Naive thymus-derived CD4-positive, alpha-beta T cell (primary cell): Measurements from ENCODE around the gene FRAT1. TPM values are rescaled to one million over a fixed set of nuclear protein-coding genes. Genes with fewer than 3 reads are reported as not detected.
A peak's percentile ranks its signal among the peaks of the same experiment; 100 is the strongest.

Source experiments
- ATAC-seq: fragments of 150-1000 bp; cut with Tn5 transposase; 2 replicates; pipeline ENCODE4 v1.10.0; 2021; ENCODE audit warnings: mild to moderate bottlenecking, moderate library complexity
- CTCF ChIA-PET: fragments of 350-600 bp; sonication (Branson Sonifier 250); formaldehyde crosslinking; loops from one replicate; lab custom pipeline; 2021; ENCODE audit warnings: antibody characterized with exemption; lab: Charles Lee
- POLR2A ChIA-PET: fragments of 350-600 bp; sonication (Branson Sonifier 250); formaldehyde crosslinking; loops from one replicate; lab custom pipeline; 2021; ENCODE audit warnings: antibody characterized with exemption, inconsistent platforms; lab: Charles Lee
- DNase-seq, 9 donors: peaks; one replicate each; pipeline versions ENCODE4 v3.0.0 to v3.0.0-alpha.2; 2020 to 2022; ENCODE audit warnings: mixed read lengths in 1 of 9
- H3K27ac ChIP-seq: one replicate; pipeline ENCODE4 v1.7.0; 2013; ENCODE audit warnings: mild to moderate bottlenecking, low read depth, low read length, moderate library complexity
- H3K27me3 ChIP-seq, 2 donors: one replicate each; pipeline ENCODE4 v1.7.0; 2013; ENCODE audit warnings: low read length in 2 of 2, mild to moderate bottlenecking in 2 of 2, moderate library complexity in 2 of 2; ENCODE audit not compliant: control insufficient read depth in 2 of 2, insufficient read depth in 2 of 2
- H3K36me3 ChIP-seq, 3 experiments: 1 replicate in 2 of 3; 2 replicates in 1 of 3; pipeline ENCODE4 v1.7.0; 2013; ENCODE audit warnings: low read length in 3 of 3, mild to moderate bottlenecking in 3 of 3, moderate library complexity in 1 of 3; ENCODE audit not compliant: insufficient read depth in 3 of 3, control insufficient read depth in 2 of 3
- H3K4me1 ChIP-seq, 2 donors: one replicate each; pipeline ENCODE4 v1.7.0; 2013; ENCODE audit warnings: low read length in 2 of 2, mild to moderate bottlenecking in 2 of 2, moderate library complexity in 1 of 2; ENCODE audit not compliant: control insufficient read depth in 2 of 2, insufficient read depth in 2 of 2
- H3K4me3 ChIP-seq: 2 replicates; pipeline ENCODE4 v1.7.0; 2013; ENCODE audit warnings: mild to moderate bottlenecking, low read length
- H3K9me3 ChIP-seq, 3 experiments: 1 replicate in 2 of 3; 2 replicates in 1 of 3; pipeline ENCODE4 v1.7.0; 2013; ENCODE audit warnings: low read length in 3 of 3; ENCODE audit not compliant: control insufficient read depth in 2 of 3
- H3K27ac Mint-ChIP-seq, 9 donors: one replicate each; pipeline ENCODE4 v1.8.0; 2020 to 2022; ENCODE audit warnings: mixed read lengths in 9 of 9, mild to moderate bottlenecking in 8 of 9, moderate library complexity in 5 of 9, inconsistent platforms in 2 of 9
- H3K27me3 Mint-ChIP-seq, 5 donors: one replicate each; pipeline ENCODE4 v1.8.0; 2021 to 2022; ENCODE audit warnings: mixed read lengths in 5 of 5, mild to moderate bottlenecking in 1 of 5
- H3K36me3 Mint-ChIP-seq, 5 donors: one replicate each; pipeline ENCODE4 v1.8.0; 2020 to 2022; ENCODE audit warnings: mixed read lengths in 5 of 5, mild to moderate bottlenecking in 3 of 5, inconsistent platforms in 1 of 5
- H3K4me1 Mint-ChIP-seq, 7 donors: one replicate each; pipeline ENCODE4 v1.8.0; 2020 to 2022; ENCODE audit warnings: mixed read lengths in 7 of 7, mild to moderate bottlenecking in 3 of 7, inconsistent platforms in 1 of 7
- H3K4me3 Mint-ChIP-seq, 10 donors: one replicate each; pipeline ENCODE4 v1.8.0; 2020 to 2022; ENCODE audit warnings: mild to moderate bottlenecking in 10 of 10, mixed read lengths in 10 of 10, moderate library complexity in 6 of 10, inconsistent platforms in 2 of 10
- H3K9me3 Mint-ChIP-seq, 11 donors: one replicate each; pipeline ENCODE4 v1.8.0; 2020 to 2022; ENCODE audit warnings: mixed read lengths in 11 of 11, mild to moderate bottlenecking in 4 of 11, inconsistent platforms in 1 of 11, moderate library complexity in 1 of 11
- intact Hi-C, 2 donors: fragments of 100-400 bp; cut with micrococcal nuclease; formaldehyde crosslinking; loops; one replicate each; pipeline ENCODE4 v1.15.1; 2023
- polyA plus RNA-seq, 2 donors: library from polyadenylated mRNA; unstranded; fragments of 300-500 nt; fragmentation: Illumina TruSeq; gene quantifications; one replicate each; pipeline ENCODE4 v1.2.3, GENCODE V29; 2021
- total RNA-seq, 6 experiments: library from RNA in 5 of 6; stranded (reverse) in 5 of 6; gene quantifications; 1 replicate in 5 of 6; 2 replicates in 1 of 6; pipeline ENCODE4 v1.2.3 and lab custom pipeline; 2021 to 2026

FRAT1 gene
- total and polyA plus RNA-seq, 7 experiments from 2014 or later, result 4.4 to 41.0 (median 18.9) TPM

- peaks cover 18 to 26% (median 24%) of the 10 kb centered on the region in 7 donors for H3K4me1 Mint-ChIP-seq
- Histone ChIP-seq H3K27ac (peak overlapping the region; percentile 83), H3K4me3 (peak overlapping the region; percentile 88), H3K4me1 (peaks cover 4 to 8% of the 10 kb centered on the region in 2 donors), H3K36me3 (peaks cover 0 to 5% (median 0%) of the 10 kb centered on the region in 3 experiments), H3K27me3 (no peaks in the 10 kb centered on the region), H3K9me3 (no peaks in the 10 kb centered on the region)
- intact Hi-C loops, result loop anchor here (1.0 to 2.0 kb wide), 11 partner anchors 13 to 396 kb away; partner anchors contain the start of genes FRAT1 (in 2 of the 2), FRAT2 (in 2 of the 2), MMS19 (in 2 of the 2) and MORN4 (in 2 of the 2)
- H3K27ac Mint-ChIP-seq, result peak overlapping the region; percentile 32 to 93 (median 86)
- no peak for DNase-seq
- POLR2A ChIA-PET, result interaction anchor here (1.0 to 4.1 kb wide), 3 partner anchors 29 to 60 kb away, joined by 3 to 22 read pairs (median 13); partner anchors contain the start of genes FRAT1 and FRAT2
- peaks cover 0 to 5% (median 3%) of the 10 kb centered on the region in 5 donors for H3K36me3 Mint-ChIP-seq
- peaks cover 0 to 2% (median 0%) of the 10 kb centered on the region in 11 donors for H3K9me3 Mint-ChIP-seq
- ATAC-seq, result no peak
- H3K27me3 Mint-ChIP-seq, result peaks cover 0 to 4% (median 0%) of the 10 kb centered on the region in 5 donors
- CTCF ChIA-PET, result interaction anchor here (0.6 to 1.6 kb wide), 5 partner anchors 13 to 448 kb away, joined by 3 to 5 read pairs (median 3); partner anchors contain the start of genes FRAT1 and RRP12
- H3K4me3 Mint-ChIP-seq, result peak overlapping the region; percentile 83 to 97 (median 95)
These were observed 27.5 kb upstream of the FRAT1 start for GRCh38 chr10:97291357-97292096.

DNA sequence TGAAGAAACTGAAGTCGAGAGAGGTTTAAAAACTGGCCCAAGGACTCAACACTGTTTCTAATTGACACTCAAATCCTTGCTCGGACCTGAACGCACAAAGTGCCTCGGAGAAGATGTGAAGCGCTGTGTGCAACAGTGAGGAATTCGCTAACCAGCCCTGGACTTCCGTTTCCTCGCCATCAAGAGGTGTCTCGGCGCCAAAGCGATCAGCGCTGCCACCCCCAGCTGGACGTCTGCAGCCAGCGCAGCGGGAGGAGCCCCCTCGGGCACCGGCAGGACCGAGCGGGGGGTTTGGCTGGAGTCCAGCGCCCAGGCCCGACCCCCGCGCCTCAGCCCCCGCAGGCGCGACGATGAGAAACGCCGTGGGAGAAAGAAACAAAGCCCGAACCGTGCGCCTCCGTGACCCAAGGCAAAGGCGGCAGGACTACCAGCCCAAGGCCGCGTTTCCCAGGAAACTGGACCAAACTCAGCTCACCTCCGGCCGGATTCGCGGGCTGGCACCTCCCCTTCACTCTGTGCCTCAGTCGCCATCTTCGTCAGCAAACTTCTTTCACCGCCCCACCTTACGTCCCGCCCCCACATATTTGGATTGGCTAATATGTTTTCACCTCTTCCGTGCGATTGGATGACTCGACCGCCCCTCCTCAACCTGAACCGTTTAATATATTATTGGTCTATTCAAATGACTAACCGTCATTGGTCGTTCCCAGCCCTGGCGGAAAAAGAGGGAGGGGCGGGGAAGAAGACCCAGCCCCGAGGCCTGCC lies 26.8 kb upstream of the FRAT1 start, which contains the start of gene ARHGAP19:
Gene ARHGAP19, minus strand, starts transcription at position 541 of the 765 bp plus-strand sequence. Its CDS starts 10 bp downstream, at position 531.
- H3K27me3 ChIP-seq, result no peaks in the 10 kb centered on the region
- Mint-ChIP-seq H3K4me3 (peak within 1 kb of the TSS; percentile 83 to 97 (median 95)), H3K9me3 (peaks cover 0 to 2% (median 0%) of the 10 kb centered on the region in 11 donors), H3K27me3 (peaks cover 0 to 4% (median 0%) of the 10 kb centered on the region in 5 donors), H3K36me3 (peaks cover 0 to 3% (median under 1%) of the 10 kb centered on the region in 5 donors), H3K4me1 (peaks cover 17 to 26% (median 24%) of the 10 kb centered on the region in 7 donors), H3K27ac (peak within 1 kb of the TSS; percentile 32 to 98 (median 92))
- DNase-seq (peak; percentile 65 to 97 (median 95)), ATAC-seq (peak; percentile 100)
- peaks cover 0 to 5% (median 0%) of the 10 kb centered on the region in 3 experiments for H3K36me3 ChIP-seq
- CTCF ChIA-PET, result interaction anchor here (0.7 to 1.6 kb wide), 4 partner anchors 14 to 109 kb away, joined by 3 to 5 read pairs (median 4); partner anchors contain the start of genes FRAT1 and RRP12
- POLR2A ChIA-PET, result interaction anchor here (0.6 to 4.1 kb wide), 4 partner anchors 28 to 128 kb away, joined by 3 to 22 read pairs (median 8); partner anchors contain the start of genes FRAT1 and FRAT2
- H3K4me3 ChIP-seq, result peak within 1 kb of the TSS; percentile 88
- intact Hi-C loops, result loop anchor here (1.0 to 2.0 kb wide), 11 partner anchors 13 to 395 kb away; partner anchors contain the start of genes FRAT1 (in 2 of the 2), FRAT2 (in 2 of the 2), MMS19 (in 2 of the 2) and MORN4 (in 2 of the 2)
- peak within 1 kb of the TSS; percentile 83 for H3K27ac ChIP-seq
- H3K9me3 ChIP-seq, result no peaks in the 10 kb centered on the region
- H3K4me1 ChIP-seq, result peaks cover 4 to 8% of the 10 kb centered on the region in 2 donors

GRCh38 chr10:97292862-97293198 lies 26.2 kb upstream of the FRAT1 start:
- Mint-ChIP-seq H3K27me3 (peaks cover 0 to 6% (median 0%) of the 10 kb centered on the region in 5 donors), H3K4me3 (peak overlapping the region; percentile 83 to 97 (median 95)), H3K9me3 (peaks cover 0 to 2% (median 0%) of the 10 kb centered on the region in 11 donors), H3K4me1 (peaks cover 17 to 26% (median 24%) of the 10 kb centered on the region in 7 donors), H3K36me3 (peaks cover 0 to 5% (median 0%) of the 10 kb centered on the region in 5 donors), H3K27ac (peak overlapping the region; percentile 32 to 98 (median 92))
- Histone ChIP-seq H3K36me3 (peaks cover 0 to 5% (median 0%) of the 10 kb centered on the region in 3 experiments), H3K4me3 (no peak overlapping the region), H3K27ac (no peak overlapping the region), H3K4me1 (peaks cover 4 to 8% of the 10 kb centered on the region in 2 donors), H3K27me3 (no peaks in the 10 kb centered on the region), H3K9me3 (no peaks in the 10 kb centered on the region)
- no peak for ATAC-seq
- intact Hi-C loops, result loop anchor here (1.0 to 2.0 kb wide), 11 partner anchors 14 to 394 kb away; partner anchors contain the start of genes FRAT1 (in 2 of the 2), FRAT2 (in 2 of the 2), MMS19 (in 2 of the 2) and MORN4 (in 2 of the 2)
- CTCF ChIA-PET, result interaction anchor here (1.6 kb wide), 1 partner anchor 26 kb away, joined by 4 read pairs; the partner anchor contains the start of gene FRAT1
- no peak for DNase-seq
- POLR2A ChIA-PET, result interaction anchor here (0.6 to 4.1 kb wide), 3 partner anchors 28 to 128 kb away, joined by 4 to 22 read pairs (median 13); partner anchors contain the start of genes FRAT1 and FRAT2

GRCh38 chr10:97297556-97298222 lies 21.4 kb upstream of the FRAT1 start:
- Mint-ChIP-seq H3K36me3 (peaks cover 0 to 4% (median 0%) of the 10 kb centered on the region in 5 donors), H3K9me3 (no peaks in the 10 kb centered on the region), H3K4me3 (no peak overlapping the region), H3K27ac (no peak overlapping the region), H3K27me3 (peaks cover 0 to 9% (median 0%) of the 10 kb centered on the region in 5 donors), H3K4me1 (peaks cover 0 to 6% (median 2%) of the 10 kb centered on the region in 7 donors)
- Histone ChIP-seq H3K9me3 (no peaks in the 10 kb centered on the region), H3K36me3 (no peaks in the 10 kb centered on the region), H3K4me3 (no peak overlapping the region), H3K27me3 (no peaks in the 10 kb centered on the region), H3K27ac (no peak overlapping the region), H3K4me1 (no peaks in the 10 kb centered on the region)
- intact Hi-C loops, result no loop called here
- POLR2A ChIA-PET, result interaction anchor here (1.2 kb wide), 1 partner anchor 19 kb away, joined by 3 read pairs; no protein-coding TSS in a partner anchor
- CTCF ChIA-PET, result no interaction called here
- no peak for ATAC-seq
- no peak for DNase-seq

- no peak overlapping the region for H3K4me3 ChIP-seq
- DNase-seq, result no peak
- no peaks in the 10 kb centered on the region for H3K36me3 ChIP-seq
- H3K4me1 ChIP-seq, result no peaks in the 10 kb centered on the region
- ChIA-PET POLR2A (interaction anchor here (0.7 to 1.2 kb wide), 2 partner anchors 19 to 31 kb away, joined by 3 read pairs; no protein-coding TSS in a partner anchor), CTCF (no interaction called here)
- ATAC-seq, result no peak
- H3K27me3 ChIP-seq, result no peaks in the 10 kb centered on the region
- peaks cover 0 to 4% (median 0%) of the 10 kb centered on the region in 7 donors for H3K4me1 Mint-ChIP-seq
- H3K36me3 Mint-ChIP-seq, result peaks cover 0 to 4% (median 0%) of the 10 kb centered on the region in 5 donors
- H3K27ac Mint-ChIP-seq, result no peak overlapping the region
- no peak overlapping the region for H3K4me3 Mint-ChIP-seq
- intact Hi-C loops, result no loop called here
- H3K9me3 ChIP-seq, result no peaks in the 10 kb centered on the region
- H3K9me3 Mint-ChIP-seq, result no peaks in the 10 kb centered on the region
- H3K27me3 Mint-ChIP-seq, result peaks cover 0 to 7% (median 0%) of the 10 kb centered on the region in 5 donors
- H3K27ac ChIP-seq, result no peak overlapping the region
These were observed 20.9 kb upstream of the FRAT1 start for GRCh38 chr10:97298223-97298571.
